SK-N-SH treated with all-trans-retinoic acid at 6 μM for 48 hours (cell line): ENCODE measurements around the gene SUCLG1.

Source experiments
- GLIS3 ChIP-seq: fragments of 250-450 bp; sonication (Bioruptor Pico); IDR thresholded peaks from 2 replicates; pipeline ENCODE4 v1.5.0; 2020; ENCODE audit warnings: mild to moderate bottlenecking, moderate library complexity
- ZC3H10 ChIP-seq: fragments of 250-450 bp; sonication (Bioruptor Pico); IDR thresholded peaks from 2 replicates; pipeline ENCODE4 v1.5.1; 2021; ENCODE audit warnings: mild to moderate bottlenecking, moderate library complexity
- ZNF8 ChIP-seq: fragments of 450-650 bp; formaldehyde crosslinking; IDR thresholded peaks from 2 replicates; pipeline ENCODE4 v1.5.0; 2020; ENCODE audit warnings: mild to moderate bottlenecking, moderate library complexity

- no peak for TF ChIP-seq GLIS3
- TF ChIP-seq ZNF8 (CRISPR knock-in tag), result no peak
- no peak for TF ChIP-seq ZC3H10 (CRISPR knock-in tag)
Observed at GRCh38 chr2:84452624-84453023, 6.5 kb downstream of the SUCLG1 start.
